Midbrain (tissue), 1 donor: ENCODE data around the gene HMX1.

Experiments used
- DNase-seq: peaks from one replicate; lab custom pipeline; 2025; lab: John Stamatoyannopoulos, UW

The HMX1 gene

DNA sequence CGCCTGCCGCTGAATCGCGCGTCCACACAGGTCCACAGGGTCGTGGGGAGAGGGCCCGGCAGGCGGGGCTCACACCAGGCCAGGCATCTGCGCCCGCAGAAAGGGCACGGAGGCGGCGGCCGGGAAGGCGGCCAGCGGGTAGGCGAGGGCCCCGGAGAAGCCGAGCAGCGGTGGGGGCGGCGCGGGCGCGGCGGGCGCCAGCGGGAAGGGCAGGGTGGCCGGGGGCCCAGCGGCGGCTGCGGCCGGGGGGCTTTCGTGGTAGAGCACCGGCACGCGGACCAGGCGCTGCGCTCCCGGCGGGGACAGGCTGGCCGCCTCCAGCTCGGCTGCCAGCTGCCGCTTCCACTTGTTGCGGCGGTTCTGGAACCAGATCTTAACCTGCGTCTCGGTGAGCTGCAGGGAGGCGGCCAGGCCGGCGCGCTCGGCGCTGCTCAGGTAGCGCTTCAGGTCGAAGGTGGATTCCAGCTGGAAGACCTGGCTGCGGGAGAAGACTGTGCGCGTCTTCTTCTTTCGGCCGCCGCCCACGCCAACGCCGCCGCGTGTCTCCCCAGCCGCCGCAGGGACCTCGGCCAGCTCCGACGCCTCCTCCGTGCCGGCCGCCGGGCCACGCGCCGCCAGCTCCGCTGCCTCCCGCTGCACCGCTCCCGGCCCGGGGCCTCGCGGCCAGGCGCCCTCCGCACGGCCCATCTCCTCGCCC is 3.9 kb downstream of the HMX1 start:
- DNase-seq, result no peak

DNA sequence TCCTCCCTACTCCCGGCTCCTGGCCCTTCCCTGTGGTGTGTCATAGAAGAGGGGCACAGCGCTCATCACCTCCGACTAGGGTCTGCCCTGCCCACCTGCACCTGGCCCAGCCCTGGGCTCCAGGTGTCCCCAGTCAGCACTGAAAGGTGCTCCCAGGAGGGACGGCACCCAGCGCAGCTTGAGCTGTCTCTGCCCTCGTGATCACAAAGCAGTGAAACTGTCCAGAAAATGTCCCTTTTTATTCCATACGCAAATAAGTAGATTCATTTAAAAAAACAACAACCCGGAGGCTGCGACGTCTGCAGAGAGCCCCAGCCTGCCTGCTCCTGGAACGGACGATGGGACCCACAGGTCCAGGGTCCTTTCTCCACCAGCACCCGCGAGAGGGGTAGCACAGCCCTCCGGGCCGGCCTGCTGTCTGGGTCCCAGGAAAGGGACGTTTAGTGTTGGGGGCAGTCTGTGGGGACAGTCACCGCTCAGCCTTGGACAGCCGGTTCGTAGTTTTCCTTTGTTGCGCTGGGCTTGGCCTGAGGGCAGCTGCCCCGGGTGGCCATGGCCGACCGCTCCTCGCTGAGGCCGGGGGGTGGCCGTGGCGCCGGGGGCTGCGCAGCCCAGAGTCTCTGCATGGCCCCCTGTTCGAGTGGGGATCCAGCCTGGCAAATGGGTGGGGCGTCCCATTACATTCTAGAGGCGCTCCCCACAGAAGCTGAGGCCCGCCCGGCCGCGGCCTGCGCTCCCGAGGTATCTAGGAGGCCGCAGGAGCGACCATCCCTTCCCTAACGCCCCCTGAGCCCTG is 4.6 kb downstream of the HMX1 start:
- DNase-seq, result no peak

DNA sequence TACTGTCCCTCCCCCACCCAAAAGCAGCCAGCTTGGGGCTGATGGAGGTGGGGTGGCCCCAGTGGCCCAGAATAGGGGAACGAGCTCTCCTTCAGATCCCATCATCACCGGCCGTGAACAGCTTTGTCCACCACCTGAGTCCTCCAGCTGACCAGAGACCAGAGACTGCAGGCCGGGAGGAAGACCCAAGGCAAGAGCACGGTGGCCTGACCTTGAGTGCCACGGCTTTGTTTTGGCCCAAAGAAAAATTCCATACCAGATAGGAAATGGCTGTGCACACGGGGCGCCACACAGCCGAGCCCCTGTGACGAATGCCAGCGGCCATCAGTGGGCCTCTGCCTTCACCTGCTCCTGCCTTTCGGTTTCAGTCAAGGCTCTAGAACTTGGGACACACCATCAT is 5.2 kb downstream of the HMX1 start:
- no peak for DNase-seq

DNA sequence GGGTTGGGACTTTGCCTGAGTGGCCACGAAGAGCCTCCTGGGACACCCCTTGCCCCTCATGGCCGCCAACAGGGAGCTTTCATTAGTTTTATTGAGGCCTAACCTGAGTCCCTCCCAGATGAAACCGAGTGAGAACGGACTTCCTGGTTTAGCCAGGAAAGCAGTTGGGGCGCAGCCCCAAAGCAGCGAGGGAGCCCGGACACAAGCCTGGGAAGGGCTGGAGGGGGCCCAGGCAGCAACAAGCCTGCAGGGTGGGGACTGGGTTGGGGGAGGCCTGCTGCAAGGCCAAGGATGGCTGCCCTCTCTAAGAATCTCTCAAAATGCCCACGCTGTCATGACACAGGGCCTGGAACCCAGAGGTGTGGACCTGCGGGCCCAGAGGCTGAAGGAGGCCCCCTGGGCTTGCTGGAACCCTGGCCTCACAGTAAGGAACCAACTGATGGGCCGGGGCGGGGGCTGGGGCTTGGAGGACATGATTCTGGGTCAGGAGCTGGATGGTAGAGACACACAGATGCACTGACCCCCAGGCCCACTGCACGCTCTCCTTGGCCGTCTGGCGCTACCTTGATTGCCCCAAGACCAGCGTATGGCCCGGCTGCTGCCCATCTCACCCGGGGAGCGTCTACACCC is 5.8 kb downstream of the HMX1 start:
- no peak for DNase-seq

DNA sequence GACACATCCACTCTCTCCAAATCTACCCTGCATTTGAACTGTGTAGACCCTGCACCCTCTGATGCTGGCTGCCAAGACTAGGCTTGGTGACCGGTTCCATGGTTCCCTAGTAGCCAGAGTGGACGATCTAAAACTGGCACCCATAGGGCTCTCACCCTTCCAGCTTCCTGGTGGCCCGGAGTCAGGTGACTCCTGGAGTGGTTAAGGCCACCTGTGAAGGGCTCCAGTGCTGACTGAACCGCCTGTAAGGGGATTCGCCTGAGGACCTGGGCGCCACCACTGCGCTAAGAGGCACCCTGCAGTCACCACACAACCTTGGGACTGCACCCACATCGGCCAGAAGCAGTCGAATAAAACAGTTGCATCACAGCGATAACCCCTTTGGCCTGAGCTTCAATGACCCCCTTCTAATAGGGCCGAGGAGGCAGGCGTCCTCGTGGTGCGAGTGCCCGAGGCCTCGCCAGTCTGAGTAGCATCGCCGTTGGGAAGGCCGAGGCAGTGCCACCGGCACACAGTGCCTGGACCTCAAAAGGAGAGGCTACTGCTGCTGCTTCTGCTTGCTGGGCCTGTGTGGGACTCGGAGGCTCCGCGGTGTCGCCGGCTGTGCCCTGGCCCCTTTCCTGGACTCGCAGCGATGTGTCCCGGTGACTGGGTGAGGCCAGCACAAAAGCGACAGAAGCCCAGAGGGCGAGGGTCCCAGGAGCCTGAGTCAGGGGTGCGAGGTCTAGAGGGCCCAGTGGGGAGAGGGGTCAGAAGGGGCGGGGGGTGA is 6.5 kb downstream of the HMX1 start:
- DNase-seq, result no peak

DNA sequence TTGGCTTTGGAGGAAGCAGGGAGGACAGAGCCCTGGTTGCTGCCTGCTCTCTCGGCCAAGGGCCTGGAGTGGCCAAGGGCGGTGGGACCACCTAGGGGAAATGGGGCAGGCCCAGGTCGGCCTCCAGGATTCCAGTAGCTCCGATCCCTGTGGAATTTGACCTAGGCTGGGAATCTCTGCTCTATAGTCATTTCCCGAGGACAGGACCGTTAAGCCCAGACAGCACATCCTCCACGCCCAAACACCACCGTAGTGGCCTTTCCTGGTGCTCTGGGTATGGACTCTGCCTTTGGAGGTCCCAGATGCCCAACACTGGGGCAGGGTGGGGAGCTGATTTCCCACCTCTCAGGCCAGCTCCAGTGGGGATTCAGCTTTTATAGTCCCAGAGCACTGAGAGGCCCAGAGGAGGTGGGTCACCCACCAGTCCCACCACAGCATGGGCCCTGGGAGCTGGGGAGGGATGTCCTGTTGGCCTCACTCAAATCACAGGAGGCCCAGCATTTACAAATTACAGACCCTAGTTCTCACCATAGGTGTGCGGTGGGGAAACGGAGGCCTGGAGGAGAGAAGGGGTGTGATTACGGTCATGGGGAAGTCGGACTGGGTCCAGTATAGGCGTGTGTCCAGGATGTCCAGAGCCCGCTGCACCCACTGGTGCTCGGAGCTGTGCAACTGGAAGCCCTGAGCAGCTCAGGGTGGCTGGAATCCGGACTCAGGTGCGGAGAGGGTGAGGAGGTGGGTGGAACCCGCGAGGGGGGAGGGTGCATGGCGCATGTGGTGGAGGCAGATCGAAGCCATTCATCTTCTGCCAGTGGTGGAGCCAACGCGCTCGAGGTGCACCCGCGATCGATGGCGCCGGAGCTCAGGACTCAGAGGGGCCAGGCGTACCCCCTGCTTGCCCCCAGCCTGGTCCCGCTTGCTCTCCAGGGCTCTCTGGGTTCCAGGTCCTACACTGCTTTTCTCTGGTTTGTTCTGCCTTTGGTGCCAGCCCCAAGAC is 7.7 kb downstream of the HMX1 start:
- DNase-seq, result no peak

DNA sequence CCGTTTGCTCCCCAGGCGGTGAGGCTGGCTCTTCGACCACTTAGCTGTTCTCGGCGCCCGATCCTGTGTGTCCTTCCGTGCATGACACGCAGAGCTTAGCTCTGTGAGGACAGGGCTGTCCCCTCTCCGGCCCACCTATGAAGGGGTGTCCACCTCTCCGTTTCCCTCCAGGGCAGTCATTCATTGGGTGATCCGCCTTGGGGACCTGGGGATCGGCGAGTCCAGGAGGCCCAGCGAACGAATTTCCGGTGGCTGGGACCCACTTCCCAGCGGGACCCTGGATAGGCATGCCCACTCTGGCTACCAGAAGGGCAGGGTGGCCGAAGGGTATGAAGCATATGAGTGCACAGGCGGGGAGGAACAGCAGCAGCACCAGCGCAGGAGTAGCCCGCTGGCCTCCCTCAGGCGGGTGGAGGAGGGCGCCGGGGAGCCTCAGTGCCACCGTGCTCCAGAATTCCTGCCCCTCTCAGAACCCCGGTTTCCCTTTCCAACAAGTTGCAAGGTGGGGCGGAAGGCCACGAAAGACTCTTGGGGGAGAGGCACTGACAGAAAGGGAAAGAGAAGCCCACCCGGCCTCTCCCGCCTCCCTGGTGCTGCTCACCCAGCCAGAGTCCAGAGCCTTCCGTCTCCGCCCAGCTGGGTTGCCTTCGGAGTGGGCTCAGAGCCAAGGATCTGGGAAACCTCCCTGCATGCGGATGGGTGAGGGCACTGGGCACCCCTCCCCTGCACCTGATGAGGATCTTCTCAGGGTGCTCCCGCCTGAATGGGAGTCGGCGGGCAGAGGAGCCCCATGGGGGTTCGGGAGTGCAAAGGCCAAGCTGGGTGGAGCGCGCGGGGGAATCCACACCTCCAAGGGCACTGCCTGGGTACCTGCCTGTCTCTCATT is 8.6 kb downstream of the HMX1 start:
- DNase-seq, result no peak

DNA sequence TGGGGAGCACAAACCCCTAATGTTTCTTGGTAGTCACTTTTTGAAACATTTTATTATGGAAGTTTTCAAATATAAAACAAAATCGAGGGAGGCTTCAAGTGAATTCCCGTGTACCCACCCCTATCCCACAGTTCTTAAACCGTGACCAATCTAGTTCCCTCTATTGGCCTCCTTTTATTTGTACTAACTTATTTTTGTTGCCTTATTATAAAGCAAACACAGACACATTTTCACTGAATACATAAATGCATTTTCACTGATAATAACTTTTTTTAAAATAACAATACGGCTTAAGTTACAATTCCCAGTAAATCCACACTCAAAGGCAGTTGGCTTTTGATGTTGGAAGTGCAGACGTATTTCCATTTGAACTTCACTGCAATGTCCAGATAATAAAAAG is 9.3 kb downstream of the HMX1 start:
- DNase-seq, result no peak

DNA sequence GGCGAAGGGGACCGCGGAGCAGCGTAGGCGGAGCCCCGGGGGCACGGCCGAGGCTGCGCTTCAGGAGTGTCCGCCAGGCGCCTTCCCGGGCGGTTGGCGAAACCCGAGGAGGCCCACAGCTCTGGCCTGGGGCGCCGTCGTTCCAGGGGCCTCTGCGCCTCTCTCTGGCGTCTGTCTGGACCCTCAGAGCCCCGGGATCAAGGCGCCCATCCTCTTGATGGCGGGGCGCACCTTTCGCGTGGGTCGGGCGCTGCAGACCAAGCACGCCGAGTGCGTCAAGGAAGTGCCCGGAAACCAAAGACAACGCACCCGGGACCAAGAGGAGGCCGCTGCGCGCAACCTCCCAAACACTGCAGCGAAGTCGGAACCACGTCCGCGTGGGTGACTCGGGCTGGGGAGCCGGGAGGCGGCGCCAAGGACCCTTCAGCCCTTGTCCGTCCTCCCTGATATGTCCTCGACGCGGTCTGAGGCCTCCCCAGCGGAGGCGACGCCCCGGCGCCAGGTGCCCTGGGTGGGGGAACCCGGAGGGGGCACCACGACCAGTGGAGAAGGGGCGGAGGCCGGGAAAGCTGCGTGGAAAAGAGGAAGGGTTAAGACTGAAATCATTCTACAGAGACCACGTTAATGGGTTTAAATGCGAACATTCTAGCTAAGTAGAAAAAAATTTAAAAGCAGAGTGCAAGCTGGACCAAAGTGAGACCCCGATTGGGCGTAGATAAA is 9.9 kb downstream of the HMX1 start:
- DNase-seq, result no peak

DNA sequence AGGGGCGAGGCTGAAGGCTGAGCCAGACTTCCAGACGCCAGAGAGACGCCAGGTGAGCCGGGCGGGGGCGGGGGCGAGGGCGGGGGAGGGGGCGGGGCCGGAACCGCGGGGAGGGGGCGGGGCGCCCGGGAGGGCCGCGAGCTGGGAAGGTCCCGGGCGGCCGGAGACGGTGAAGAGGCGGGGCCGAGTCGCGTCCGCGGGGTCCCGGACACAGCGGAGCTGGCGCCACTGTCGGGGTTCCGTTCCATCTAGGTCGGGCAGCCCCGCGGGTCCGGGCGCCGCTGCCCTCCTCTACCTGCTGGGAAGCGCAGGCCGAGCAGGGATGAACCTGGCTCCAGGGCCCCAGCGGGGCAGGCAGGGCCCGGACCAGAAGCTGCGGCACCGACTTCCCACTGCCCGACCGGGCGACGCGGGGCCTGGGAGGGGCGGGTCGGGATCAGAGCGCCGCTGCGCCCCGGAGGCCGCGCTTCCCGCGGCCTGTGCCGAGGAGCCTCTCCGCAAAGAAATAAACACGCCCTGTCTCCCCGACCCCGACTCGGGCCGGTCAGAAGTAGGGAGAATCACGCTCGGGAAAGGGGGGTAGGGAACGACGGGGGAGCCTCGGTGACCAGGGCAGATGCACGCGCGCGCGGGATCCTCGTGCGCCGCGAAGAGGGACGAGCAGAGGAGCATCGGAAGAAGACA is 10.6 kb downstream of the HMX1 start:
- DNase-seq, result no peak

DNA sequence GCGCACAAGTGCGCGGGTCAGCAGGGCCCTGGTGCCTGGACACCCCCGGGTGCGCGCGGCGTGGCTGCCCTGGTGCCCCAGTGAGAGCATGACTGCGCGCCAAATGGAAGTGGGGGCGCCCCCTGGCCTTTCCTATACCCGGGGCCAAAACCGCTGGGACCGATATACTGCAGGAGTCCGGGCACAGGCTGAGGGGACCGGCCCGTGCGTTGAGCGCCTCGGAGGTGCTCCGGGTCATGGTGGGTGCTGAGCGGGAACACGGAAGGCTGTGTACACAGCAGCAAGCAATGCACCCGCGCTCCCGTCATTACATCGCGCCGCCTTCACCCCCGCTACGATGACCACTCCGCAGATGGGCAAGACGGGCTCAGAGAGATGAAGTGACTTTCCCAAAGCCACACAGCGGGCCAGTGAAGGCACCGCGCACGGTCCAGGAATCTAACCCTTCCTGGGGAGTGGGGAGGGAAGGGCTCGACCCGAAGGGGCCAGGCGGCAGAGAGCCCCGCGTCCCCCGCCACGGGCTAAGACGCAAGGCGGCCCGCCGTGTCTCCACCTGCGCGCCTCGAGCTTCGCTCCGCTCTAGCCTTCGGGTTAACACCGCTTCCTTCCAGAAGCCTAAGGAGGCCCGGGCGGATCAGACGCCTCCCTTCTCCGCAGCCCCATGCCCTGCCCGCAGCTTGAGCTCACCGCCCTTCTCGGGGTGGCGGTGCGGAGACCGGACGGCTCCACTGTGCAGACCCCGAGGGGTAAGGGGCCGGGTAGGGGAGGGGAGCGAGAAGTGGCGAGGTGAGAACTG is 11.3 kb downstream of the HMX1 start:
- DNase-seq, result no peak

DNA sequence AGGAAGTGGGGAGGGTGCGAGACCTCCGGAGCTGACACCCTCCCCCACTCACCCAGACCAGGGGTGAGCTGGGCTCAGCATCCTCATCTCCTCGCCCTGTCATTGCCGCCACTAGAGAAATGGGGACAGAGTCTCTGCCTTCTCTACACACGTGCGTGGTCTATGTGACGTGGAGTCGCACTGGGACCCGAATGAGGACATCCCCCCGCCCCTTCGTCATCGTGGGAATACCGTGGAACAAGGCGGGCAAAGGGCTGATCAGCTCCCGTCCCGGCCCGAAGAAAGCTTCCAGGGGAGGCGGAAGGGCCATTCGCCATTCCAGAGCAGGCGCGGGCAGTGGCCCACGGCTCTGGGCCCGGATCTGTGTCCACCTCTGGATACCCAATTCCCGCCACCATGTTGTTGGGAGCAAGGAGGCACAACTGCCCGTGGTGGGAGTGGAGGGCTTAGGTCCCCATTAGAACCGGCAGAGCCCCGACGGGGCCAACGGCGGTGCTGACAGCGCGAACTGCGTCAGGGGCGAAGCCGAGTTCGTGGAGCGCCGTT is 12.0 kb downstream of the HMX1 start:
- DNase-seq, result no peak

DNA sequence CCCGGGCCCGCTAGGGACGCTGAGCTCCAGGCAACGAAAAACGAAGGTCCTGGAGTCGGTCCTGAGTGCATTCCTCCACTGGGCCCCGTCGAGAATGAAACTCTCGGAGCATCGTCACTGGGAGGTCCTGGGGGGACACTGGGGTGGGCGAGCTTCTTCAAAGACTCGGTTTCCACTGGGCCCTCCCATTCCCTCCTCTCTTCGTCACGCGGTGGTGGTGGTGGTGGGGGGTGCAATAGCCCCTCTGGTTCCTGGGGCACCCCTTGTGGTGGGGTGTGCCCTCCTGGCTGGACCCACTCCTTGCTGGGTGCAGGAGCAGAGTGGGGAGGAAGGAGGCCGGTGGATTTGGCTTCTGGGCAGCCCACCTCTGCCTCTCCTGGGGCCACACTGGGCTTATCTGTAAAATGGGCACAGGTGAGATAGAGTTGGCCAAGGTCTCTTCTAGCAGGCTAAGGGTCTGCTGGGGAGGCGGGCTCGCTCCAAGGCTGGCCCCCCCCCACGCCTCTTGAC is 12.9 kb downstream of the HMX1 start:
- no peak for DNase-seq

DNA sequence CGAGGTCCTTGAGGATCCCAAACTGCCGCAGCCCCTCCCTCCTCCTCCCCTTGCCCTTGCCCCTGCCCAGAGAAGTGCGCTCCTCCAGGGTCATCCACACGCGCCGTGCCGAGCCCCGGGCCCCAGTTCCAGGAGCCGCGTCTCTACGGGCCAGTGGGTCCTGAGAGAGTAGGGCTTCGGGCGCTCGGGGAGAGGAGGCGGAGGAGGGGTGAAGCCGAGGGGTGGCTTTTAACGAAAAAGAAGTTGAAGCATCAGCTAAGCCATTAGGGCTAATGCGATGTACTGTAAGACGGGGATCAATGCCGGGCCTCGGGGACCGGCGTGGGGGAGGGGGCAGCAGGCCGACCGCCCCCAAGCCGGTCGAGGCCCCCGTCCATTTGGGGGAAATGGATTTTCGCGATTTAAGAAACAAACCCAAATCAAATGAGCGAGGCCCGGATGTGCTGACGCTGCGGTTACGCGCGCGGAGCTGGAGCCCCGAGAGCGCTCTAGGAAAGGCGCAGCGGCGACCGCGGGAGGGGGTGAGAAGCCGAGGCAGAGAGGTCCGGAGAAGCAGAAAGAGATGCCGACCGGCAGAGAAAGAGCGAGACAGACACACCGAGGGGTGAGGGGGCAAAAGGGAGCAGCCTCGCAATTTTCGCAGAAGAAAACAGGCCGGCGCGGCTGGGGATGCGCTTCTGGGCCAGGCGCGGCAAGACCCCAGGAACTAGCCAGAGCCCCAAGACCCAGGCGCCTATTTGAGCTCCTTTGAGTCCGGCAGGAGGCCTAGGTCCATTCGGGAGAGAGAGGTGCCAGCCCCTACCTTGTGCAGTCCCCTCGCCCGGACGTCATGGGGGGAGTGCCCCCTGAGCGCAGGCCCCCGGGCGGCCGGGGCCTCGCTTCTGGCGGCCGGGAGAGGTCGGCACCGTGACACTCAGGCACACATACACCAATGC is 13.6 kb downstream of the HMX1 start:
- DNase-seq, result no peak

DNA sequence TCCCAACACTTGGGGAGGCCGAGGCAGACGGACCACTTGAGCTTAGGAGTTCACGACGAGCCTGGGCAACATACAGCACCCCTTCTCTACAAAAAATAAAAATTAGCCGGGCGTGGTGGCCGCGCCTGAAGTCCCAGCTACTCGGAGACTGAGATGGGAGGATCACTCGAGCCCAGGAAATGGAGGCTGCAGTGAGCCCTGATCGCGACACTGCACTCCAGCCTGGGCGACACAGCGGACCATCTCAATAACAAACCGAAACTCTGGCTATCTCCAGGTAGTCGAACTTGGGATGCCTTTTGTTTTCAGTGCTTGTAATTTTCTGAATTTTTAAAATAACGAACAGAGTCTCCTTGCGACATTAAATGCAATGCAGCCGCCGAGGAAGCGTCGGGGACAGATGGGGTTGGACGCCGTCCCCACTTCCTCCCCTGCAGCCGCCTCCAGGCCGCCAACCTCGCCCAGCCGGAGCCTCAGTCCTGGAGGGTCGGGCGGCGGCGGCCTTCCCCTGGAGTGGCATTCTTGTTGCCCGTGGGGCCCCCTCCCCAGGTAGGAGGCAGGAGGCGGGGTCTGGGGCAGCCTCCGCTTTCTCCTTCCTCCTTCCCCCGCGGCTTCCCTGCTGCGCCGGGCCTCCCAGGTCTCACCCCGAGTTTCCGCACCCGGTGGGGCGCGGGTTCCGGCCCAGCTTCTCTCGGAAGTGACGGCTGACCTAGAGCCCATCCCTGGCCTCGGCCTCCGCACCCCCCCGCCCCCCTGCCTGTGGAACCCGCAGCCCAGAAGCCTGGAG is 14.6 kb downstream of the HMX1 start:
- DNase-seq, result no peak

DNA sequence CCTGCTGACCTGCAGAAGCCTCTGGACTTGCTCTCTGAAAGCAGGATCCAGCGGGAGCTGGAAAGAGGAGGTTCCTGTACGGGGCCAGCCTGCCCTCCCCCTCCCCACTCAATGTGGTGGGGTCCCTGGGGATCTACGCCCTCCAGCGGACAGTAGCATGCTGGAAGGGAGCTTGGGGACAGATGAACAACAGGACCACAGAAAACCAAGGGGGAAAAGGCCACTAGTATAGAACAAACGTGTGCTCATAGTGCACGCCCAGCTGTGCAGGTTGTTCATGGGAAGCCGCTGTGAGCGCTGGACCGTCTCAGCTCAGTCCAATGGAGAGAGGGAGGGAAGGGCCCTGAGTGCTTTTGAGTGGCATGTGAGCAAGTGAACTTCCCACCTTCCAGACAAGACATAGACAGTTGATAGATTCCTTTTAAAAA is 15.8 kb downstream of the HMX1 start:
- DNase-seq, result no peak
